Left lung (tissue), 10 donors: ENCODE results near the gene DCXR. TPM values are rescaled to one million over a fixed set of nuclear protein-coding genes. Genes with fewer than 3 reads are reported as not detected.

Experiments
- ATAC-seq: fragments of 200-7000 bp; cut with Tn5 transposase; one replicate; pipeline ENCODE4 v1.9.1; 2020; ENCODE audit warnings: moderate library complexity
- DNase-seq, 4 donors: peaks; one replicate each; pipeline ENCODE4 v3.0.0-alpha.2; 2013 to 2020
- H3K27ac ChIP-seq, 2 donors: fragments of 200-600 bp; sonication (generic) in 1 of 2; one replicate each; pipeline versions ENCODE4 v1.5.0 to v1.8.0; 2020 to 2021
- H3K27me3 ChIP-seq, 2 donors: fragments of 200-600 bp; sonication (generic) in 1 of 2; one replicate each; pipeline versions ENCODE4 v1.5.0 to v1.8.0; 2020 to 2021
- H3K36me3 ChIP-seq, 2 donors: fragments of 200-600 bp; sonication (generic) in 1 of 2; one replicate each; pipeline versions ENCODE4 v1.5.0 to v1.8.0; 2020 to 2021
- H3K4me1 ChIP-seq, 2 donors: fragments of 200-600 bp; one replicate each; pipeline ENCODE4 v1.8.0; 2021
- H3K4me3 ChIP-seq, 2 donors: fragments of 200-600 bp; sonication (generic) in 1 of 2; one replicate each; pipeline versions ENCODE4 v1.5.0 to v1.8.0; 2020 to 2021; ENCODE audit warnings: mild to moderate bottlenecking in 1 of 2
- H3K9me3 ChIP-seq, 2 donors: fragments of 200-600 bp; sonication (generic) in 1 of 2; one replicate each; pipeline versions ENCODE4 v1.5.0 to v1.8.0; 2020 to 2021
- CTCF ChIP-seq, 2 donors: fragments of 200-600 bp; sonication (generic) in 1 of 2; IDR thresholded peaks; one replicate each; pipeline versions ENCODE4 v1.5.0 to v1.8.0; 2021; ENCODE audit warnings: antibody characterized with exemption in 2 of 2
- intact Hi-C, 2 donors: fragments of 100-400 bp; cut with DNase I; formaldehyde crosslinking; loops; one replicate each; pipeline versions ENCODE4 v1.11.2 to v1.14.2; 2022
- polyA plus RNA-seq, 6 donors: library from polyadenylated mRNA; unstranded; fragments of 120-200 nt; gene quantifications; one replicate each; pipeline ENCODE4 v1.2.1, GENCODE V29; 2013; ENCODE audit not compliant: insufficient read length in 6 of 6
- total RNA-seq, 2 donors: library from RNA; stranded (reverse); fragmentation: NEBNext Ultra II Directional; extraction: Animal tissue kit (Norgen Biotek cat#: 25700); gene quantifications; one replicate each; pipeline ENCODE4 v1.2.1, GENCODE V29; 2021
- donor health status: DM: no; HTN: yes; CAD: no.
- donor health status: DM: no; HTN: no; CAD: no.

Gene DCXR
- total and polyA plus RNA-seq, 8 donors: 56.0 to 152 (median 79.4) TPM

DNA sequence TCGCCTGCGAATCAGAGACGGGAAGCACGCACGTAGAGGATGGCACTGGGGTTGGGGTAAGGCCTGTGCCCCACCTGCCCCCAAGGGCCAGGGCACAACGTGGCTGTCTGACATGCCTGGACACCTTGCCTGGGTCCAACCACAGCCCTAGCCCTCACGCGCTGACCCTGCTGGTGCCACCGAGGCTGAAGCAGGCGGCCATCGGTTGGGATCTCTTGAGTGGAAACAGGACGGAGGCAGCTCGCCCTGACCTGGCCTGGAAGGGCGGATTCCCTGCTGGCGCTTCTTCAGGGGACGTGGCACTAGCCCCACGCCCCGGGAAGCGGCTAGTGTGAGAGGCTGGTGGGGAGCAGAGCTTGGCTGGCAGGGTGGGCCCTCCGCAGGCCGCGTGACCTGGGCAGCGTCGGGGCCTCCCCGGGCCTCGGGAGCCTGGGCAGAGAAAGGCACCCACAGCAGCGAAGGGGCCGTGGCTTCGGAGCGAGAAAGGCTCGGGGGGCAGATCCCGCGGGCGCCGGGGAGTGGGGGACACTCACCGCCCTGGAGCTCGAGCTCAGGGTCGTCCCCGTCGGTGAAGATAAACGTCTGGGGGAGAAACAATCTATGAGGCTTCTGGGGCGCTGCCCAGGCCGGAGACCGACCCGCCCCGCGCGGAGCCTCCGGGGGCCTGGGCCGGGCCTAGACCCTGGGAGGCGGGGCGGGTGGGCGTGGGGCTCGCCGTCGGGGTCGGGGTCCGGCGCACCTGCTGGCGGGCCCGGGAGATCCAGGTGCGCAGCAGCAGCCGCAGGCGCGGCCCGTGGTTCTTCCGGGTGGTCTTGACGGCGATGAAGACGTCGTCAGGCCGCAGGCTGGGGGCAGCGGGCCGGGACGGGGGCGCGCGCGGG is 13.5 kb upstream of the DCXR start:
- H3K4me3 ChIP-seq: peak overlapping the region; percentile 75 to 79
- TF ChIP-seq CTCF (IDR thresholded peaks at IDR 0.05): no peak
- H3K27ac ChIP-seq: peak overlapping the region in 1 of 2 donors; percentile 41
- no peaks in the 10 kb centered on the region for H3K27me3 ChIP-seq
- H3K9me3 ChIP-seq: no peaks in the 10 kb centered on the region
- intact Hi-C loops: no loop called here
- peak; percentile 12 for ATAC-seq
- H3K36me3 ChIP-seq: peaks cover 0 to 64% of the 10 kb centered on the region in 2 donors
- peaks cover 17 to 41% of the 10 kb centered on the region in 2 donors for H3K4me1 ChIP-seq
- peak in 1 of 4 donors; percentile 80 for DNase-seq

GRCh38 chr17:82050152-82050760 is 12.8 kb upstream of the DCXR start:
- H3K4me3 ChIP-seq: peak overlapping the region; percentile 75 to 79
- H3K9me3 ChIP-seq: no peaks in the 10 kb centered on the region
- H3K27me3 ChIP-seq: no peaks in the 10 kb centered on the region
- TF ChIP-seq CTCF (IDR thresholded peaks at IDR 0.05): no peak
- intact Hi-C loops: no loop called here
- H3K36me3 ChIP-seq: peaks cover 0 to 57% of the 10 kb centered on the region in 2 donors
- DNase-seq (peak in 1 of 4 donors; percentile 60), ATAC-seq (no peak)
- no peak overlapping the region for H3K27ac ChIP-seq
- peaks cover 17 to 41% of the 10 kb centered on the region in 2 donors for H3K4me1 ChIP-seq

DNA sequence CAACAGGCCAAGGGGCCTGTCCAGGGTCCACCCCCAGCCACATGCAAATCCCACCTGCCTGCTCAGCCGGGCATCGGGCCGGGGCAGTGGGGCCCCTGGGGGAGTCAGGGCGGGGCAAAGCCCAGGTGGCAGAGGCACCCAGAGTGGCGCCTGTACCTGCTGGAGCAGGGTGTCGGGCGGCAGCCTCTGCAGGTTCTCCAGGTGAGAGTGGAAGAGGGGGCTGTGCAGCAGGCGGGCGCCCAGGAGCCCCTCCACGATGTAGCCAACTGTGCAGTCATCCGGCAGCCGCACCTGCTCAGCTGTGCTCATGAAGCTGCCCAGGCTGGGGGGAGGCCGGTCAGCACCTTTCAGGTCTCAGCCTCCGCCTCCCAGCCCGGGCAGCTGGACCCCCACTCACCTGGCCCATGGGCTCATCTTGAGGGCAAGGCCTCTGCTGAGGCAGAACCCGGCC is 12.0 kb upstream of the DCXR start:
- no peak overlapping the region for H3K4me3 ChIP-seq
- H3K27me3 ChIP-seq: no peaks in the 10 kb centered on the region
- peak in 1 of 4 donors; percentile 62 for DNase-seq
- peaks cover 0 to 50% of the 10 kb centered on the region in 2 donors for H3K36me3 ChIP-seq
- TF ChIP-seq CTCF (IDR thresholded peaks at IDR 0.05): no peak
- H3K4me1 ChIP-seq: peaks cover 17 to 41% of the 10 kb centered on the region in 2 donors
- no peak overlapping the region for H3K27ac ChIP-seq
- intact Hi-C loops: no loop called here
- ATAC-seq: no peak
- no peaks in the 10 kb centered on the region for H3K9me3 ChIP-seq

DNA sequence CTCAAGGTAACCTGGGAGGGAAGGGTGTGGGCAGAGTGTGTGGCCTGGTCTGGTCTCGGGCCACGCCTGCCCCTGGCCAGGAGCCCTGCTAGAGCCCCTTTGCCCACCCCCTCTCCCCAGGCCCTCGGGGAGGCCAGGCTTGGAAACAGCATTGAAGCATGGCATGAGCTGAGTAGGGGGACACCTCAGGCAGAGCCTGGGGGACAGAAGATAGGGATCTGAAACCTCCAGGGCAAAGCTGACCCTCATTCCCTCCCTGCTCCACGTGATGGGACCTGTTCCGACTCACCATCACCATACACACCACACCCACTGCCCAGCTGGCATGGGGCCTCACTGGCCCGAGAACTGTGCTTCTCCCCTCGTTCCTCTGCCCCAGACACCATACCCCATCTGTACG is 11.6 kb upstream of the DCXR start:
- TF ChIP-seq CTCF (IDR thresholded peaks at IDR 0.05): no peak
- ATAC-seq (no peak), DNase-seq (no peak)
- Histone ChIP-seq H3K4me3 (no peak overlapping the region), H3K36me3 (peaks cover 0 to 46% of the 10 kb centered on the region in 2 donors), H3K27ac (no peak overlapping the region), H3K27me3 (no peaks in the 10 kb centered on the region), H3K4me1 (peaks cover 17 to 41% of the 10 kb centered on the region in 2 donors), H3K9me3 (no peaks in the 10 kb centered on the region)
- intact Hi-C loops: no loop called here

DNA sequence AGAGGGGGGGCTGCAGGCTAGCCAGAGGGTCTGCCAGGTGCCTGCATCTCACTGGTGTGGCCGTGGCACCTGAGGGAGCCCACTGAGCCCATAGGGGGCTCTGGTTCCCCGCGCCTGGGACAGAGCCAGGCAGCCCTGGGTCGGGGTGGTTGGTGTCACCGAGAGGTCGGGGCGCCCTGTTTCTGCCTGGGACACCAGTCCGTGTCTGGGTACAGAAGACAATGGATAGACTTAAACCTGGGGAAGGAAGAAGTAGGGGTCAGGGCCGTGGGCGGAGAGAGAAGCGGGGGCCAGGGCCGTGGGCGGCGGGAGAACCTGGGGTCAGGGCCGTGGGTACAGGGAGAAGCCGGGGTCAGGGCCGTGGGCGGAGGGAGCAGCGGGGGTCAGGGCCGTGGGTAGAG is 11.1 kb upstream of the DCXR start:
- peaks cover 0 to 40% of the 10 kb centered on the region in 2 donors for H3K36me3 ChIP-seq
- TF ChIP-seq CTCF (IDR thresholded peaks at IDR 0.05): no peak
- DNase-seq (peak in 1 of 4 donors; percentile 71), ATAC-seq (no peak)
- intact Hi-C loops: no loop called here
- H3K27me3 ChIP-seq: no peaks in the 10 kb centered on the region
- H3K4me1 ChIP-seq: peaks cover 17 to 36% of the 10 kb centered on the region in 2 donors
- H3K9me3 ChIP-seq: no peaks in the 10 kb centered on the region
- no peak overlapping the region for H3K4me3 ChIP-seq
- no peak overlapping the region for H3K27ac ChIP-seq
